Transverse colon (tissue), 4 donors: Measurements from ENCODE around the gene ROMO1. TPM values are rescaled to one million over a fixed set of nuclear protein-coding genes. Genes with fewer than 3 reads are reported as not detected.
"Not testable (repeated sequence)": the region's sequence is repeated elsewhere in the genome, so short reads cannot be mapped to it uniquely, and the experiment has no call there.

ENCODE experiments used
- DNase-seq: peaks from one replicate; pipeline ENCODE4 v3.0.0-alpha.2; 2019
- H3K27ac ChIP-seq, 4 donors: fragments of 200-600 bp; sonication (generic); 2 replicates each; pipeline ENCODE4 v1.5.1; 2016 to 2018; ENCODE audit warnings: inconsistent platforms in 4 of 4
- H3K27me3 ChIP-seq: fragments of 200-600 bp; sonication (generic); 2 replicates; pipeline ENCODE4 v1.5.1; 2017; ENCODE audit warnings: inconsistent platforms
- H3K36me3 ChIP-seq, 4 donors: fragments of 200-600 bp; sonication (generic); 2 replicates each; pipeline ENCODE4 v1.5.1; 2017 to 2019; ENCODE audit warnings: inconsistent platforms in 4 of 4
- H3K4me1 ChIP-seq, 4 donors: fragments of 200-600 bp; sonication (generic); 2 replicates each; pipeline ENCODE4 v1.5.1; 2017 to 2020; ENCODE audit warnings: inconsistent platforms in 4 of 4
- H3K4me3 ChIP-seq, 4 donors: fragments of 200-600 bp; sonication (generic); 1 replicate in 1 of 4; 2 replicates in 3 of 4; pipeline versions ENCODE4 v1.5.1 to v1.6.1; 2017 to 2019; ENCODE audit warnings: inconsistent platforms in 4 of 4
- H3K9me3 ChIP-seq, 2 donors: fragments of 200-600 bp; sonication (generic); 2 replicates each; pipeline ENCODE4 v1.5.1; 2017 to 2019; ENCODE audit warnings: inconsistent platforms in 2 of 2
- CTCF ChIP-seq, 5 experiments: fragments of 200-600 bp in 3 of 5; fragments of 450-650 bp in 2 of 5; sonication (generic) in 3 of 5; IDR thresholded peaks; 1 replicate in 2 of 5; 2 replicates in 3 of 5; pipeline ENCODE4 v1.5.1; 2016 to 2017; ENCODE audit warnings: antibody characterized with exemption in 5 of 5, inconsistent platforms in 3 of 5, mild to moderate bottlenecking in 2 of 5, moderate library complexity in 1 of 5
- EP300 ChIP-seq: sonication (generic); formaldehyde crosslinking; IDR thresholded peaks from one replicate; pipeline ENCODE4 v1.6.1; 2017; ENCODE audit warnings: antibody characterized with exemption, low read depth
- POLR2A ChIP-seq: fragments of 450-650 bp; IDR thresholded peaks from one replicate; pipeline ENCODE4 v1.6.1; 2016; ENCODE audit warnings: antibody characterized with exemption, mild to moderate bottlenecking, moderate library complexity
- POLR2AphosphoS5 ChIP-seq, 3 donors: sonication (generic); formaldehyde crosslinking; IDR thresholded peaks; one replicate each; pipeline ENCODE4 v1.6.1; 2016; ENCODE audit warnings: antibody characterized with exemption in 3 of 3
- WGBS, 2 donors: methylation state at CpG; one replicate each; pipeline ENCODE4 v1.1.5; 2018; ENCODE audit warnings: low coverage in 1 of 2; 5-methylcytosine and 5-hydroxymethylcytosine counted together
- in situ Hi-C, 4 donors: fragments of 200-750 bp; cut with MboI; loops; one replicate each; pipeline versions ENCODE4 v1.15.0 to v1.15.1; 2017; ENCODE audit warnings: low sequenced_read_pairs in 3 of 4, low pct_ligation_motif_present in 1 of 4, low pct_unique_long_range_greater_than_20kb in 1 of 4
- intact Hi-C: fragments of 100-400 bp; cut with DNase I; formaldehyde crosslinking; loops from one replicate; pipeline ENCODE4 v1.15.1; 2023; ENCODE audit warnings: low total_unique reads
- total RNA-seq, 4 donors: library from RNA; depleted of rRNA; stranded (reverse); fragments of >200 nt; gene quantifications; one replicate each; pipeline ENCODE4 v1.1.0, GENCODE V29; 2016

The ROMO1 gene
- total RNA-seq, 4 donors from 2014 or later, result 114 to 416 (median 182) TPM

DNA sequence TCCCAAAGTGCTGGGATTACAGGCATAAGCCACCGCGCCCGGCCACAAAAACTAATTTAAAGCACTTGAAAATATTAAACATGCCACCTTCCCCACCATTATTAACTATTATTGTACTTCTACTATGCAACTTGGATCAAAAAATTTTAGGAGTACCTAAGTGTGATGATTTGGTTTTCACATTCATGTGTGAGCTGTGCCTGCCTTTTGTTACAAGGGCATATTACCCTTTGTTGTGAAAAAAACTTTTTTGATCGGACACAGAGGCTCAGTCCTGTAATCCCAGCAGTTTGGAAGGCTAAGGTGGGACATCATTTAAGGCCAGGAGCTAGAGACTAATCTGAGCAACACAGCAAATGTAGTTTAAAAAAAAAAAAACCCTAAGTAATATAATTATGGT, 17.1 kb downstream of the ROMO1 start:
- Histone ChIP-seq H3K4me3 (no peak overlapping the region), H3K36me3 (peaks cover 0 to 99% (median 52%) of the 10 kb centered on the region in 4 donors), H3K27ac (no peak overlapping the region), H3K4me1 (peaks cover 0 to 6% (median under 1%) of the 10 kb centered on the region in 4 donors), H3K27me3 (no peaks in the 10 kb centered on the region), H3K9me3 (no peaks in the 10 kb centered on the region)
- intact Hi-C loops (no loop called here), in situ Hi-C loops (loop anchor here in 2 of 4 donors (25.0 kb wide), 1 partner anchor 171 kb away; no protein-coding TSS in a partner anchor)
- no peak for DNase-seq
- TF ChIP-seq CTCF (IDR thresholded peaks at IDR 0.05) (no peak), EP300 (no peak), POLR2AphosphoS5 (IDR thresholded peaks at IDR 0.05) (no peak), POLR2A (no peak)
- 88 to 93% methylated on average over 1 to 4 of the region's 4 CpGs for WGBS, 2 donors

GRCh38 chr20:35718321-35718720, 19.1 kb downstream of the ROMO1 start:
- peaks cover 0 to 96% (median 52%) of the 10 kb centered on the region in 4 donors for H3K36me3 ChIP-seq
- 79 to 88% methylated on average over 3 to 8 of the region's 8 CpGs for WGBS, 2 donors
- intact Hi-C loops, H3K27me3 ChIP-seq, H3K4me3 ChIP-seq, H3K27ac ChIP-seq, DNase-seq, H3K4me1 ChIP-seq, H3K9me3 ChIP-seq: not testable (repeated sequence)
- in situ Hi-C loops, result loop anchor here in 2 of 4 donors (25.0 kb wide), 1 partner anchor 169 kb away; no protein-coding TSS in a partner anchor

DNA sequence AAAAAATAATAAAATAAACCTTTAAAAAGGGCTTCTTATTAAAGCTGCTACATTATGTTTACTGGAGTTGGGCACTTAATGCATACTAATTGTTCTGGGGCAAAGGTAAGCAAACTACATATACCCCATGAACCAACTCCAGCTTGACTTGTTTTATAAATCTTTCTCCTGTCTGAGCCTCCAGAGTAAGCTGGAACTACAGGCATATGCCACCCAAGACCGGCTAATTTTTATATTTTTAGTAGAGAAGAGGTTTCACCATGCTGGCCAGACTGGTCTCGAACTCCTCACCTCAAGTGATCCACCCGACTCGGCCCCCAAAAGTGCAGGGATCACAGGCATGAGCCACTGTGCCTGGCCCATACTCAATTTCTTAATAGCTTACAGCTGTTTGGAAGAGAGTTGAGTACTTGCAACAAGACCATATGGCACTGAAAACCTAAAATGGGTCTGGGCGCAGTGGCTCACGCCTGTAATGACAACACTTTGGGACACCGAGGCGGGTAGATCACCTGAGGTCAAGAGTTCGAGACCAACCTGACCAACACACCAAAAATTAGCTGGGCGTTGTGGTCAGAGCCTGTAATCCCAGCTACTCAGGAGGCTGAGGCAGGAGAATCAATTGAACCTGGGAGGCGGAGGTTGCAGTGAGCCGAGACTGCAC, 19.9 kb downstream of the ROMO1 start:
- 86 to 89% methylated on average over 3 to 12 of the region's 12 CpGs for WGBS, 2 donors
- peaks cover 0 to 98% (median 52%) of the 10 kb centered on the region in 4 donors for H3K36me3 ChIP-seq
- in situ Hi-C loops, result loop anchor here in 2 of 4 donors (25.0 kb wide), 1 partner anchor 168 kb away; no protein-coding TSS in a partner anchor

GRCh38 chr20:35719717-35720116, 20.5 kb downstream of the ROMO1 start:
- Histone ChIP-seq H3K27me3 (no peaks in the 10 kb centered on the region), H3K9me3 (no peaks in the 10 kb centered on the region), H3K27ac (no peak overlapping the region), H3K4me3 (no peak overlapping the region), H3K36me3 (peaks cover 0 to 96% (median 51%) of the 10 kb centered on the region in 4 donors), H3K4me1 (peaks cover 0 to 3% (median 0%) of the 10 kb centered on the region in 4 donors)
- intact Hi-C loops (no loop called here), in situ Hi-C loops (loop anchor here in 2 of 4 donors (25.0 kb wide), 1 partner anchor 168 kb away; no protein-coding TSS in a partner anchor)
- no peak for TF ChIP-seq CTCF (IDR thresholded peaks at IDR 0.05)
- TF ChIP-seq EP300, result no peak
- TF ChIP-seq POLR2AphosphoS5 (IDR thresholded peaks at IDR 0.05), result no peak
- no peak for TF ChIP-seq POLR2A
- no peak for DNase-seq
- WGBS, 2 donors, result 72 to 86% methylated on average over 7 to 8 of the region's 8 CpGs

More for the DNA sequence above, 19.9 kb downstream of the ROMO1 start:
- Histone ChIP-seq H3K27me3 (no peaks in the 10 kb centered on the region), H3K9me3 (no peaks in the 10 kb centered on the region), H3K4me1 (peaks cover 0 to 3% (median 0%) of the 10 kb centered on the region in 4 donors), H3K27ac (no peak overlapping the region), H3K4me3 (no peak overlapping the region)
- DNase-seq, result no peak
- TF ChIP-seq CTCF (IDR thresholded peaks at IDR 0.05) (no peak), POLR2A (no peak), POLR2AphosphoS5 (IDR thresholded peaks at IDR 0.05) (no peak), EP300 (no peak)
- intact Hi-C loops, result no loop called here
